ENCODE data around the gene N4BP2L2. TPM values are rescaled to one million over a fixed set of nuclear protein-coding genes. Genes with fewer than 3 reads are reported as not detected.
A peak's percentile ranks its signal among the peaks of the same experiment; 100 is the strongest.

N4BP2L2 gene
- total RNA-seq, 1 experiment from 2014 or later = 42.5 TPM

- H3K27me3 ChIP-seq (ENCODE audit: control insufficient read depth, insufficient read depth, low read length) = peaks cover 19% of the 10 kb centered on the region
- DNase-seq = no peak
- no peak overlapping the region for H3K4me3 ChIP-seq (ENCODE audit: insufficient read depth, low read depth, low read length)
- H3K36me3 ChIP-seq (replicated peaks; ENCODE audit: control insufficient read depth, insufficient read depth, low read length) = no peaks in the 10 kb centered on the region
These were observed 108.4 kb downstream of the N4BP2L2 start for GRCh38 chr13:32430018-32430747.

GRCh38 chr13:32429433-32429909 lies 109.1 kb downstream of the N4BP2L2 start:
- no peak for DNase-seq
- no peak overlapping the region for H3K4me3 ChIP-seq (ENCODE audit: insufficient read depth, low read depth, low read length)
- H3K27me3 ChIP-seq (ENCODE audit: control insufficient read depth, insufficient read depth, low read length) = peaks cover 19% of the 10 kb centered on the region
- H3K36me3 ChIP-seq (replicated peaks; ENCODE audit: control insufficient read depth, insufficient read depth, low read length) = no peaks in the 10 kb centered on the region

- Histone ChIP-seq H3K4me3 (ENCODE audit: insufficient read depth, low read depth, low read length) (peak overlapping the region; percentile 75), H3K36me3 (replicated peaks; ENCODE audit: control insufficient read depth, insufficient read depth, low read length) (no peaks in the 10 kb centered on the region), H3K27me3 (ENCODE audit: control insufficient read depth, insufficient read depth, low read length) (peaks cover 19% of the 10 kb centered on the region)
- no peak for DNase-seq
These were observed 109.8 kb downstream of the N4BP2L2 start for GRCh38 chr13:32428581-32429432.

- DNase-seq = peak; percentile 83
- peak within 1 kb of the TSS; percentile 75 for H3K4me3 ChIP-seq (ENCODE audit: insufficient read depth, low read depth, low read length)
- no peaks in the 10 kb centered on the region for H3K36me3 ChIP-seq (replicated peaks; ENCODE audit: control insufficient read depth, insufficient read depth, low read length)
- peaks cover 19% of the 10 kb centered on the region for H3K27me3 ChIP-seq (ENCODE audit: control insufficient read depth, insufficient read depth, low read length)
These were observed 110.6 kb downstream of the N4BP2L2 start, which contains the start of gene N4BP2L1 for GRCh38 chr13:32427852-32428580. N4BP2L1 (minus strand) TSS chr13:32428130; CDS start chr13:32428082, 48 bp downstream.

- Histone ChIP-seq H3K27me3 (ENCODE audit: control insufficient read depth, insufficient read depth, low read length) (peaks cover 19% of the 10 kb centered on the region), H3K4me3 (ENCODE audit: insufficient read depth, low read depth, low read length) (peak overlapping the region; percentile 75), H3K36me3 (replicated peaks; ENCODE audit: control insufficient read depth, insufficient read depth, low read length) (no peaks in the 10 kb centered on the region)
- peak; percentile 86 for DNase-seq
These were observed 111.4 kb downstream of the N4BP2L2 start for GRCh38 chr13:32426990-32427851.

- H3K4me3 ChIP-seq (ENCODE audit: insufficient read depth, low read depth, low read length) = peak overlapping the region; percentile 75
- H3K27me3 ChIP-seq (ENCODE audit: control insufficient read depth, insufficient read depth, low read length) = peaks cover 19% of the 10 kb centered on the region
- no peak for DNase-seq
- no peaks in the 10 kb centered on the region for H3K36me3 ChIP-seq (replicated peaks; ENCODE audit: control insufficient read depth, insufficient read depth, low read length)
These were observed 112.2 kb downstream of the N4BP2L2 start for GRCh38 chr13:32426191-32426989.

GRCh38 chr13:32425158-32425557 lies 113.4 kb downstream of the N4BP2L2 start:
- Histone ChIP-seq H3K27me3 (ENCODE audit: control insufficient read depth, insufficient read depth, low read length) (peaks cover 19% of the 10 kb centered on the region), H3K36me3 (replicated peaks; ENCODE audit: control insufficient read depth, insufficient read depth, low read length) (no peaks in the 10 kb centered on the region), H3K4me3 (ENCODE audit: insufficient read depth, low read depth, low read length) (no peak overlapping the region)
- DNase-seq = no peak

- DNase-seq = no peak
- Histone ChIP-seq H3K4me3 (ENCODE audit: insufficient read depth, low read depth, low read length) (no peak overlapping the region), H3K36me3 (replicated peaks; ENCODE audit: control insufficient read depth, insufficient read depth, low read length) (no peaks in the 10 kb centered on the region), H3K27me3 (ENCODE audit: control insufficient read depth, insufficient read depth, low read length) (peaks cover 19% of the 10 kb centered on the region)
These were observed 115.0 kb downstream of the N4BP2L2 start for GRCh38 chr13:32423592-32423991.

- no peak overlapping the region for H3K4me3 ChIP-seq (ENCODE audit: insufficient read depth, low read depth, low read length)
- DNase-seq = no peak
- no peaks in the 10 kb centered on the region for H3K36me3 ChIP-seq (replicated peaks; ENCODE audit: control insufficient read depth, insufficient read depth, low read length)
- H3K27me3 ChIP-seq (ENCODE audit: control insufficient read depth, insufficient read depth, low read length) = no peaks in the 10 kb centered on the region
These were observed 118.7 kb downstream of the N4BP2L2 start for GRCh38 chr13:32419862-32420261.

GRCh38 chr13:32417995-32418394 lies 120.6 kb downstream of the N4BP2L2 start:
- no peaks in the 10 kb centered on the region for H3K27me3 ChIP-seq (ENCODE audit: control insufficient read depth, insufficient read depth, low read length)
- no peak overlapping the region for H3K4me3 ChIP-seq (ENCODE audit: insufficient read depth, low read depth, low read length)
- no peak for DNase-seq
- H3K36me3 ChIP-seq (replicated peaks; ENCODE audit: control insufficient read depth, insufficient read depth, low read length) = no peaks in the 10 kb centered on the region

GRCh38 chr13:32415019-32415418 lies 123.6 kb downstream of the N4BP2L2 start:
- H3K27me3 ChIP-seq (ENCODE audit: control insufficient read depth, insufficient read depth, low read length) = no peaks in the 10 kb centered on the region
- no peak overlapping the region for H3K4me3 ChIP-seq (ENCODE audit: insufficient read depth, low read depth, low read length)
- H3K36me3 ChIP-seq (replicated peaks; ENCODE audit: control insufficient read depth, insufficient read depth, low read length) = no peaks in the 10 kb centered on the region
- peak; percentile 61 for DNase-seq

GRCh38 chr13:32414580-32414979 lies 124.0 kb downstream of the N4BP2L2 start:
- Histone ChIP-seq H3K36me3 (replicated peaks; ENCODE audit: control insufficient read depth, insufficient read depth, low read length) (no peaks in the 10 kb centered on the region), H3K4me3 (ENCODE audit: insufficient read depth, low read depth, low read length) (no peak overlapping the region), H3K27me3 (ENCODE audit: control insufficient read depth, insufficient read depth, low read length) (no peaks in the 10 kb centered on the region)
- no peak for DNase-seq

- H3K36me3 ChIP-seq (replicated peaks; ENCODE audit: control insufficient read depth, insufficient read depth, low read length) = no peaks in the 10 kb centered on the region
- no peak overlapping the region for H3K4me3 ChIP-seq (ENCODE audit: insufficient read depth, low read depth, low read length)
- no peaks in the 10 kb centered on the region for H3K27me3 ChIP-seq (ENCODE audit: control insufficient read depth, insufficient read depth, low read length)
- no peak for DNase-seq
These were observed 125.3 kb downstream of the N4BP2L2 start for GRCh38 chr13:32413284-32413683.

Data from H7 (cell line).